ENCODE data around the gene CENPH. TPM values are rescaled to one million over a fixed set of nuclear protein-coding genes. Genes with fewer than 3 reads are reported as not detected.
"Not testable (repeated sequence)": the region's sequence is repeated elsewhere in the genome, so short reads cannot be mapped to it uniquely, and the experiment has no call there.

The CENPH gene
- 10 to 100 TPM; 20.7 to 33.7 (median 25.3) TPM for polyA plus RNA-seq (ENCODE audit: insufficient read length in 4 of 4)

GRCh38 chr5:69189162-69190086, at the start of gene CENPH:
CENPH (plus strand) TSS chr5:69189583; CDS start chr5:69189635, 52 bp downstream.
- peak; percentile 81 to 91 (median 87) for DNase-seq (ENCODE audit: low read depth in 4 of 4, low spot score in 3 of 4)

- DNase-seq (ENCODE audit: low read depth in 4 of 4, low spot score in 3 of 4) = not testable (repeated sequence)
Measured at GRCh38 chr5:69140239-69140638, 49.1 kb upstream of the CENPH start.

- DNase-seq (ENCODE audit: low read depth in 4 of 4, low spot score in 3 of 4) = no peak
Measured at GRCh38 chr5:69140827-69141226, 48.6 kb upstream of the CENPH start.

- DNase-seq (ENCODE audit: low read depth in 4 of 4, low spot score in 3 of 4) = not testable (repeated sequence)
Measured at GRCh38 chr5:69148576-69148975, 40.8 kb upstream of the CENPH start.

GRCh38 chr5:69148981-69149675, 40.3 kb upstream of the CENPH start:
- DNase-seq (ENCODE audit: low read depth in 4 of 4, low spot score in 3 of 4) = no peak

GRCh38 chr5:69149676-69150010, 39.7 kb upstream of the CENPH start:
- no peak for DNase-seq (ENCODE audit: low read depth in 4 of 4, low spot score in 3 of 4)

- no peak for DNase-seq (ENCODE audit: low read depth in 4 of 4, low spot score in 3 of 4)
Measured at GRCh38 chr5:69152731-69153130, 36.7 kb upstream of the CENPH start.

- no peak for DNase-seq (ENCODE audit: low read depth in 4 of 4, low spot score in 3 of 4)
Measured at GRCh38 chr5:69156456-69156855, 32.9 kb upstream of the CENPH start.

GRCh38 chr5:69158039-69158438, 31.3 kb upstream of the CENPH start:
- DNase-seq (ENCODE audit: low read depth in 4 of 4, low spot score in 3 of 4) = no peak

GRCh38 chr5:69160651-69161050, 28.7 kb upstream of the CENPH start:
- DNase-seq (ENCODE audit: low read depth in 4 of 4, low spot score in 3 of 4) = no peak

- peak; percentile 87 to 93 (median 92) for DNase-seq (ENCODE audit: low read depth in 4 of 4, low spot score in 3 of 4)
Measured at GRCh38 chr5:69166686-69167492, 22.5 kb upstream of the CENPH start, which contains the start of gene CCNB1. CCNB1 (plus strand) TSS chr5:69167150; CDS start chr5:69167263, 113 bp downstream.

GRCh38 chr5:69167493-69167855, 21.9 kb upstream of the CENPH start:
- DNase-seq (ENCODE audit: low read depth in 4 of 4, low spot score in 3 of 4) = no peak

GRCh38 chr5:69167929-69168328, 21.5 kb upstream of the CENPH start:
- DNase-seq (ENCODE audit: low read depth in 4 of 4, low spot score in 3 of 4) = no peak

- no peak for DNase-seq (ENCODE audit: low read depth in 4 of 4, low spot score in 3 of 4)
Measured at GRCh38 chr5:69170495-69170894, 18.9 kb upstream of the CENPH start.

- DNase-seq (ENCODE audit: low read depth in 4 of 4, low spot score in 3 of 4) = no peak
Measured at GRCh38 chr5:69170969-69171368, 18.4 kb upstream of the CENPH start.

GRCh38 chr5:69181659-69182293, 7.6 kb upstream of the CENPH start:
- DNase-seq (ENCODE audit: low read depth in 4 of 4, low spot score in 3 of 4) = not testable (repeated sequence)

GRCh38 chr5:69184621-69185020, 4.8 kb upstream of the CENPH start:
- no peak for DNase-seq (ENCODE audit: low read depth in 4 of 4, low spot score in 3 of 4)

GRCh38 chr5:69187342-69187741, 2.0 kb upstream of the CENPH start:
- DNase-seq (ENCODE audit: low read depth in 4 of 4, low spot score in 3 of 4) = no peak

- no peak for DNase-seq (ENCODE audit: low read depth in 4 of 4, low spot score in 3 of 4)
Measured at GRCh38 chr5:69188811-69189161, 597 bp upstream of the CENPH start.

GRCh38 chr5:69202497-69202896, 13.1 kb downstream of the CENPH start:
- DNase-seq (ENCODE audit: low read depth in 4 of 4, low spot score in 3 of 4) = no peak
